GM19438 (cell line): ENCODE data around the gene DAB2.
"Not testable (repeated sequence)": the region's sequence is repeated elsewhere in the genome, so short reads cannot be mapped to it uniquely, and the experiment has no call there.

Source experiments
- ATAC-seq: cut with Tn5 transposase; IDR thresholded peaks from one replicate; pipeline ENCODE4 v1.9.1; 2021; ENCODE audit warnings: low read depth; ENCODE audit not compliant: unreplicated experiment

DAB2 gene

DNA sequence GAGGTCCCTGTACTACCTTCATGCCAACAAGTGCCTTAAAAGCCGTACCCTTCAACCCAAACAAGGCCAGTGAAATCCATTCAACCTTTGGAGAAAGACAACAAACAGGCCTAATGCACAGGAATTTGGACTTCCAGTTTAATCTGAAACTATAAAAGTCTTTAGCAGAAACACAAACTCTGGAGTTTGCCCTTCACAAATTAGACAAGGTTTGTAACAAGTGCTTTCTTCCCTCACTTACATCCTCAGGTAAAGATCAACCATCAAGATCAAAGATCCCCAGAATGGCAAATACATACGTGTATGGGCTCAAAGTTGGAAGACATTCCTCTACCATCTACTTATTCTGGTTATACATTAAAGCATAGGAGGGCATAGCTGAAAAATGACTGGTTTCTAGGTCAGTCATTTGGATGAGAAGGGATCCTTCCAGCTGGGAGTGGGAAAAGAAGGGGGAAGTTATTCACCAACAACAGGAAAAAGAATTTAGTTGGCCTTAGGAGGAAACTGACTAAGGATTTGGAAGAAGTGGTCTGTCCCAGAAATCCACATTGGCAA, 2.0 kb downstream of the DAB2 start:
- no peak for ATAC-seq

GRCh38 chr5:39422036-39422606, 2.7 kb downstream of the DAB2 start:
- ATAC-seq, result no peak

- ATAC-seq, result no peak
Measured at GRCh38 chr5:39420482-39421145, 4.2 kb downstream of the DAB2 start.

- ATAC-seq, result no peak
Measured at GRCh38 chr5:39419796-39420195, 5.0 kb downstream of the DAB2 start.

DNA sequence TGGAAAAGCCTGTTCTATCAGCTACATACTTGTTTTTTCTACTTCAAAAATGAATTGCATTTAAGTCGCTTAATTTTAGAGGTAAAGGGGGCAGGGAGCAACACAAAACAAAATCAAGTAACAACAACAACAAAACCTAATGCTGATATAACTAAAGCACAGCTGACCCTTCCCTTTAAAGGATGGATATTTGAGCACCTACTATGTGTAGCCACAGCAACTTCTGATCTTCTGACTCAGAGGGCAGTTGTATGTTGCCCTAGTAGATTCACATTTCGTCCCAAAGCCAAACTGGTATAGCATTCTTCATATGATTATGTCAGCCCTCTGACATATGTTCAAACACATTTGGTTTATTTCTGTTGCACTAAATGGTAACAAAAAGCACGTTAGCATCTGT, 6.8 kb downstream of the DAB2 start:
- no peak for ATAC-seq

GRCh38 chr5:39415201-39415600, 9.6 kb downstream of the DAB2 start:
- ATAC-seq, result no peak

DNA sequence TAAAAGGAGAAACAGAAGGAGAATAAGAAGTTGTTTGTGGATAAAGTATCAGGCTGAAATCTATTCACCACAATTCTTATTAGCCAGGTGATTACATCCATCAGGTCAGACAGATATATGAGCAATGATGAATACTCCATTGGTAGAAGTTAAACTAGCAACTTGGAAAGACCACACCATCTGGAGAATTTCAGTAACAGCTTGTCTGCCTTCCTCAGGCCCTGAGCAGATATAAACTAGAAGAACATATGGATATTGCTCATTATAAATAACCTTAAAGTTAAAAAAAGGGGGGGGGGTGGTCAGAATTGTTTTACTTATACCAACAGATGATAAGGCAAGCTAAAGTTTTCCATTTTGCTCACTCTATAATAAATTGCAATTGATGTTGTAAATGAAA, 10.4 kb downstream of the DAB2 start:
- ATAC-seq, result no peak

GRCh38 chr5:39413771-39414170, 11.0 kb downstream of the DAB2 start:
- no peak for ATAC-seq

GRCh38 chr5:39412721-39413394, 11.9 kb downstream of the DAB2 start:
- no peak for ATAC-seq

- ATAC-seq, result no peak
Measured at GRCh38 chr5:39411985-39412384, 12.8 kb downstream of the DAB2 start.

DNA sequence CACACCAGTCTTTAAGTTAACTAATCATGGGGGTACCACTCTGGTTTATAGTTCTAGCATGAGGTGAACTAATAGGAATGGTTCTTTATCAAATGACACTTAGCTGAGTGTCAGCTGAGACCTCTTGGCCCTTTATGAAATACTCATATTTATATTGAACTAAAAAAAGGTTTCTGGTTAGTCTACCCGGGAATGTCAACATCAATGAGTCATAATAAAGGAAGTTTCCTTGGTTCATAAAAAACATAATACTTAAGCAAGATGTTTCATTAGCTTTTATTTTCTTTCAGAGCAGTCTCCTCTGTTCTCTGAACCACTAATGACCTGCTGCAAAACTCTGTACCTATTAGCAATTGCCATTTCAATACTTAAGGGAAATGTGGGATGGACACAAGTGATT, 13.7 kb downstream of the DAB2 start:
- ATAC-seq, result no peak

GRCh38 chr5:39409033-39409432, 15.7 kb downstream of the DAB2 start:
- ATAC-seq, result no peak

GRCh38 chr5:39405083-39405843, 19.5 kb downstream of the DAB2 start:
- ATAC-seq, result no peak

DNA sequence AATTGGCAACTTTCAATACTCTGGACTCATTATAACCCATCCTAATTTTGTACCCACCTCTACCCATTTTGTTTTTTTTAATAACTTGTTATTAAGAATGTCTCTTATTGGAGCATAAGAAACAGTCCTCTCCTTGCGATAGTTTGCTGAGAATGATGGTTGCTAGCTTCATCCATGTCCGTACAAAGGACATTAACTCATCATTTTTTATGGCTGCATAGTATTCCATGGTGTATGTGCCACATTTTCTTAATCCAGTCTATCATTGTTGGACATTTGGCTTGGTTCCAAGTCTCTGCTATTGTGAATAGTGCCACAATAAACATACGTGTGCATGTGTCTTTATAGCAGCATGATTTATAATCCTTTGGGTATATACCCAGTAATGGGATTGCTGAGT, 21.0 kb downstream of the DAB2 start:
- ATAC-seq, result not testable (repeated sequence)

DNA sequence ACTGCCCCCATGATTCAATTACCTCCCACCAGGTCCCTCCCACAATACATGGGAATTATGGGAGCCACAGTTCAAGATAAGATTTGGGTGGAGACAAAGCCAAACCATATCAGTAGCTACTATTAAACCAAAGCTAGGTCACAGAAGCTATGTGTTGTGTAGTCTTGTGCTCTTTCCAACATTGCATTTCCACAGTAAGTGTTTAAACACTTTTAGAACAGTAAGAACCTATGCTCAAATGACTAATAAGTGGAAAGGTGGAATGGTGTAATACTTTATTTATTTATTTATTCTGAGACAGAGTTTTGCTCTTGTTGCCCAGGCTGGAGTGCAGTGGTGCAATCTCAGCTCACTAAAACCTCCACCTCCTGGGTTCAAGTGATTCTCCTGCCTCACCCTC, 22.6 kb downstream of the DAB2 start:
- ATAC-seq, result not testable (repeated sequence)

DNA sequence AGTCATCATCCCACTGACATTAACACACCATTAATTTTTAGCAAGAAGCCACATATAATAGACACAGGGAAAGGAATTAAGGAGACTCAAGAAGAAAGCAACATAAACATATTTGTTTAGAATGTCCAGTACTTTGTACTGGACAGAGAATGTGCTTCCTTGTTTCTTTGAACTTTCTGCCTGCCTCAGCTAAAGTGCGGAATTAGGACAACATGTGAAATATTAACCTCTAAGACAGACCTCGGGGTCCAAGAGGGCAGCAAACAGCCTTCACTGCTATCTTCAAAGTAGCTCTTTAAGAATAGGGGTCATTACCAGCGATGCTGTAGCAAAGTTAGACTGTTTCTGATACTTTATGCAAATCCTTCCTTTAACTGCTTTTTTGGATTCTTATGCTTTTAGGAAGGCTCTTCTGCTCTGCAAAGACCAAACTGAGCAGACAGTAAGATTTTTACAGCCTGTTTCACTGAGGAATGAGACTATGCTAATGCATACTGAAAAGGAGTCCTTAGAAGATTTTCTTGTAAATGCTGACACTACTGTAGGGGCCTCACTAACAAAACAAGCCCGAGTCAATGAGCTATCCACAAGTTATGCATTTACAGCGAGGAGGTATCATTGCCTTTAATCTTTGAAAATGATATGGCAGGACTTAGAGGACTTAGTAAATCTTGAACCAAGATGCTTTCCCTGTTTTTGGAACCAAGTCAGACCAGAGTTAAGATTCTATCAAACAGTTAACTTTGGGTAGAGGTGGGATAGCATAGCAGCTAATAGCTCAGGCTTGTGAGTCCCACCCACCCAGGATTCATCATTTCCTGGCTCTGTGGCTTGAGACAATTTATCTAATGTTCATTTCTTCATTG, 23.8 kb downstream of the DAB2 start:
- ATAC-seq, result no peak

DNA sequence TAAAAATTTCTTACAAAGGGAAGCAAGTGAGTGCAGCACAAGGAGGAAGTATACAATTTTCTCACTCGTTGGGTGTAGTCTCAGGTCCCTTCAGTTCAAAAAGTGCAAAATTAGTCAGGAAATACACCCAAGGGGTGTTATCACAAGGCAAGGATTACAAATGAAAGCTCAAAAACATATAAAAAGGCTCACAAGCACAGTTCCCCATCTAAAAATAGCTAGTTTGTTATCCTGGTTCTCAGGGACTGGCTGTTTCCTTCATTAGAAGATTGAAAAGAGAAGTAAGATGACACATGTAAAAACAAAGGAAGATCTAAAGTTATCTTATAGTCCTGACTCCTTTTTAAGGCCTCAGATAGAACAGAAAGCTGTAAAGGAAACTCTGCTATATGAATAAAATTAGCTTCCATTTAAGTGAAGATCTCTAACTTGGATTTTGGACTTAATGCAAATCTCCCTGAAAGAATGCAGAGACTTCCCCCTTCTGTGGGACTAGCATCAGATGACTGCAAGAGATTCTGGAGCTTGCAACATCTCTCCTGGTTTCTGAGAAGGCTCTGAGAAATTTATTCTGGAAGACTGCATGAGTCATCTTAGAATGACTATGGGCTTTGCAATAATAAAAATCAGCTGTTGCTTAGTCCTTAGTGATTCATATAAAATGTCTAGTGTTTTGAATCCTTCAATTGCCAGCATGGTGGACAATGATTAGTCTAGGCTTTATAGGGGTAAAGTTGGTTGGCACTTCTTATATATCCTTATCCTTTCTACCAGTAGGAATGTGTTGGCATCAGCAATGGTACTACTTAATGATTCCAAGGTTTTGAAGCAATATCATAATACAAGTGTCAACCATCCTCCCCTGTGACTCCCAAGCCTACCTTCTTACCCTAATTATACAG, 25.4 kb downstream of the DAB2 start:
- no peak for ATAC-seq

GRCh38 chr5:39396843-39397242, 27.9 kb downstream of the DAB2 start:
- no peak for ATAC-seq

DNA sequence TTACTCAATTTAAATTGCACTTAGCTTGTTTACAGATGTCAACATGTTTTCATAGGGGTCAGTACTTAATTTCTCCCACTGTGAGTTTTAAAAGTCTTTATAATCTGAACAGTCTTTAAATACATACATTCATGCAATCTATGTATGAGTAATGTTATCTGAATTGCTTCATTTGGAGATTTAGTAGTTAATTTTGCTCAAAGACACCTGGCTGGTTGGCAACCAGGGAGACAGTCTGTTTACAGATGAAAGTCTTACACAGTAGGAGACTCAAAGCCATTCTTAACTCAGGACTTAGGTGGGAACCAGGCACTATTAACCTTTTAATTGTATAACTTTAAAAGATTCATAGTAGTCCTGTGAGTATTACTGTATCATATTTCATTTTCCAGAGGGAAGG, 29.3 kb downstream of the DAB2 start:
- no peak for ATAC-seq
